ENCODE results near the gene FTCDNL1.

DNA sequence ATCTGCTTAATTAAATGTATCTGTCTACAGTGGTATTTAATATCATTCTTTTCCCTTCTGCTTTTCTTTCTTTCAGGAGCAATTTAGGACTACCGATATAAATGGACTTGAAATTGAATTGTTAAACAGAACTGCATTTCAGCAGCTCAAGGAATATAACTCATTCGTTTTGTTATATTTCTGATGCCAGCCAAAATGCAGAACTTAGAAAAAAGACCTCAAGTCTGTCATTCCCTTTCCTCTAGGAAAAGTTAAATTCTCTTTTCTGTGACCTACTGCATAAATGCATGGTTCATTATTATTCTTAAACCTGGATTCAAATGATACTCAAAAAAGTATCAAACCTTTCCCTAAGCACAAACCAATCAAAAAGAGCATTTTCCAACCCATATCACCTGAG lies 21.4 kb downstream of the FTCDNL1 start:
- TF ChIP-seq, protein P1, sequence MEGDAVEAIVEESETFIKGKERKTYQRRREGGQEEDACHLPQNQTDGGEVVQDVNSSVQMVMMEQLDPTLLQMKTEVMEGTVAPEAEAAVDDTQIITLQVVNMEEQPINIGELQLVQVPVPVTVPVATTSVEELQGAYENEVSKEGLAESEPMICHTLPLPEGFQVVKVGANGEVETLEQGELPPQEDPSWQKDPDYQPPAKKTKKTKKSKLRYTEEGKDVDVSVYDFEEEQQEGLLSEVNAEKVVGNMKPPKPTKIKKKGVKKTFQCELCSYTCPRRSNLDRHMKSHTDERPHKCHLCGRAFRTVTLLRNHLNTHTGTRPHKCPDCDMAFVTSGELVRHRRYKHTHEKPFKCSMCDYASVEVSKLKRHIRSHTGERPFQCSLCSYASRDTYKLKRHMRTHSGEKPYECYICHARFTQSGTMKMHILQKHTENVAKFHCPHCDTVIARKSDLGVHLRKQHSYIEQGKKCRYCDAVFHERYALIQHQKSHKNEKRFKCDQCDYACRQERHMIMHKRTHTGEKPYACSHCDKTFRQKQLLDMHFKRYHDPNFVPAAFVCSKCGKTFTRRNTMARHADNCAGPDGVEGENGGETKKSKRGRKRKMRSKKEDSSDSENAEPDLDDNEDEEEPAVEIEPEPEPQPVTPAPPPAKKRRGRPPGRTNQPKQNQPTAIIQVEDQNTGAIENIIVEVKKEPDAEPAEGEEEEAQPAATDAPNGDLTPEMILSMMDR (IDR thresholded peaks at IDR 0.05), result no peak
- no peak for TF ChIP-seq POLR2A (IDR thresholded peaks at IDR 0.05)
